ENCODE data around the gene PLEKHM3.

The PLEKHM3 gene

GRCh38 chr2:207876842-207877535, 148.3 kb downstream of the PLEKHM3 start:
- no peak for DNase-seq

- DNase-seq: no peak
Measured at GRCh38 chr2:207875473-207876212, 149.7 kb downstream of the PLEKHM3 start.

- no peak for DNase-seq
Measured at GRCh38 chr2:207873794-207874193, 151.5 kb downstream of the PLEKHM3 start.

- DNase-seq: no peak
Measured at GRCh38 chr2:207871911-207872310, 153.4 kb downstream of the PLEKHM3 start.

GRCh38 chr2:207871506-207871905, 153.8 kb downstream of the PLEKHM3 start:
- DNase-seq: no peak

GRCh38 chr2:207870814-207871213, 154.5 kb downstream of the PLEKHM3 start:
- DNase-seq: no peak

GRCh38 chr2:207869784-207870778, 155.2 kb downstream of the PLEKHM3 start:
- peak in 1 of 2 donors; percentile 78 for DNase-seq

- no peak for DNase-seq
Measured at GRCh38 chr2:207868855-207869596, 156.3 kb downstream of the PLEKHM3 start.

GRCh38 chr2:207867905-207868304, 157.4 kb downstream of the PLEKHM3 start:
- no peak for DNase-seq

- DNase-seq: no peak
Measured at GRCh38 chr2:207867056-207867455, 158.3 kb downstream of the PLEKHM3 start.

- no peak for DNase-seq
Measured at GRCh38 chr2:207865210-207865609, 160.1 kb downstream of the PLEKHM3 start.

GRCh38 chr2:207863345-207863744, 162.0 kb downstream of the PLEKHM3 start:
- DNase-seq: no peak

- DNase-seq: no peak
Measured at GRCh38 chr2:207861789-207862188, 163.5 kb downstream of the PLEKHM3 start.

GRCh38 chr2:207860685-207861084, 164.6 kb downstream of the PLEKHM3 start:
- no peak for DNase-seq

- DNase-seq: no peak
Measured at GRCh38 chr2:207855591-207855990, 169.7 kb downstream of the PLEKHM3 start.

- DNase-seq: no peak
Measured at GRCh38 chr2:207854484-207855440, 170.6 kb downstream of the PLEKHM3 start.

- no peak for DNase-seq
Measured at GRCh38 chr2:207852791-207853190, 172.5 kb downstream of the PLEKHM3 start.

GRCh38 chr2:207849443-207849842, 175.9 kb downstream of the PLEKHM3 start:
- DNase-seq: no peak

- DNase-seq: no peak
Measured at GRCh38 chr2:207848545-207848928, 176.8 kb downstream of the PLEKHM3 start.

- DNase-seq: peak in 1 of 2 donors; percentile 1
Measured at GRCh38 chr2:207847807-207848544, 177.4 kb downstream of the PLEKHM3 start.
